HG03103 (cell line): ENCODE data around the gene ABCG4.

Source experiments
- ATAC-seq: cut with Tn5 transposase; IDR thresholded peaks from one replicate; pipeline ENCODE4 v1.9.1; 2021; ENCODE audit warnings: low read depth; ENCODE audit not compliant: unreplicated experiment

ABCG4 gene

GRCh38 chr11:119204066-119204465 is 55.2 kb downstream of the ABCG4 start:
- ATAC-seq = no peak

DNA sequence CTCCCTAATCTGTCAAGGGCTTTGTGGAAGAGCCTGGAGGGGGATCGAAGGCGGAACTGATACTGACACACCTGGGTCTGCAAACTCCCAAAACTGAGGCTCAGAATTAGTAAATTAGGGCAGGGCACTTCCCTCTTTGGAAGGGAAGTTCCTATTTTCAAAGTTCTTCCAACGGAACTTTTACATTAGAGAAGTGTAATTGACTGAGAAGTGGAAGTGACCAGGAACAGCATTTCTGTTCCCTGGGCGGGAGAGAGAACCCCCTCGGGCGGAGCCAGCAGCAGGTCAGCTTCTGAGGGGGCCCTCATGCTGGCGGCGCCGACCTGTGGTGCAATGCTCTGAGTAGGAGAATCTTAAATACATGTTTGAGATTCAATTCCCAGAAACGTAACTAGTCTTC is 56.2 kb downstream of the ABCG4 start:
- no peak for ATAC-seq

DNA sequence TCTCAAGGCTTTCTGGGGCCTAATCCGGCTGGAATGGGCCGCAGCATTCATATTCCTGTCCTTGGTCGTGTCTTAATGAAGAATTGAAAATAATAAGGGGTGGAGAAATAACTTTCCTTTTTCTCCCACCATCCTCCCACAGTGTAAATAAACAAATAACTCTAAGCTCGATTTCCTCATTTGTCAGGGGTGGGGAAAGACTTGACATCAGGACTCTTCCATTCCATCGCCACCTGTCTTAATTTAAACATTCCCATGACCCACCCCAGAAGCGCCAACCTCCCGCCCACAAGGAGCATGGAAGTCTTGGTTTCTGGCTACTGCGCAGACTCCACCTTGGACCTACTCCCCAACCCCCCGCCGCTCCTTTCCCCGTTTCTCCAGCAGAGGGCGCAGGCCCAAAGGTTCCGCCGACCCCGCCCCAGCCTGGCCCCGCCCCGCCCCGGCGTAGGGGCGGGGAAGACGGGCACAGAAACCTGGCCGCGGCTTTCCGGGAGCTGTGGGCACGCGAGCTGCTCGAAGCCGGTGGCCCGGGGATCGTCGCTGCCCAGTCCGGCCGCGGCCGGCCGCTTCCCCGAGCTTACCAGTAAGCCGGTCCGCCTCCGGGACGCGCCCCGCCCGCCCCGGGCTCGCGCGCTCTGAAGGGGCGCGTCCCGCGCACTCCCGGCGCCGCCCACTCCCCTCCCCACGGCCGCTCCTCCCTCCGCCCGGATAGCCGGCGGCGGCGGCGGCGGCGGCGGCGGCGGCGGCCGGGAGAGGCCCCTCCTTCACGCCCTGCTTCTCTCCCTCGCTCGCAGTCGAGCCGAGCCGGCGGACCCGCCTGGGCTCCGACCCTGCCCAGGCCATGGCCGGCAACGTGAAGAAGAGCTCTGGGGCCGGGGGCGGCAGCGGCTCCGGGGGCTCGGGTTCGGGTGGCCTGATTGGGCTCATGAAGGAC is 57.0 kb downstream of the ABCG4 start, which contains the start of gene CBL:
TSS of gene CBL (plus strand) at position 766 of the 937 bp plus-strand sequence. CDS start at position 845, 79 bp downstream.
- ATAC-seq = peak; percentile 70

GRCh38 chr11:119206511-119207414 is 57.9 kb downstream of the ABCG4 start:
- ATAC-seq = no peak

GRCh38 chr11:119207415-119207960 is 58.6 kb downstream of the ABCG4 start:
- no peak for ATAC-seq

GRCh38 chr11:119209186-119209585 is 60.3 kb downstream of the ABCG4 start:
- ATAC-seq = no peak

DNA sequence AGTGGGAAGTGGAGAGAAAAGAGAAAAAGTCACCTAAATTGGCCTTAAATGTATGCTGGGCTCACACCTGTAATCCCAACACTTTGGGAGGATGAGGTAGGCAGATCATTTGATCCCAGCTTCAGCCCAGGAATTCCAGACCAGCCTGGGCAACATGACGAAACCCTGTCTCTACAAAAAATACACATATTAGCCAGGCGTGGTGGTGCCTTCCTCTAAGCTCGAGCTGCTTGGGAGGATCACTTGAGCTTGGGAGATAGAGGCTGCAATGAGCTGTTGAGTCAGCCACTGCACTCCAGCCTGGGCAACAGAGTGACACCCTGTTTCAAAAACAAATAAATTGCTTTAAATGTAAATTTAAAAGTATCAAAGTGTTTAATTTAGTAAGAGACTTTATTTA is 61.2 kb downstream of the ABCG4 start:
- no peak for ATAC-seq
